Mesodermal cell (in vitro differentiated cells): ENCODE data around the gene NRG2.

Experiments
- H3K27ac ChIP-seq: 2 replicates; pipeline ENCODE4 v1.7.0; 2013; ENCODE audit warnings: mild to moderate bottlenecking, low read depth, low read length, moderate library complexity; ENCODE audit not compliant: severe bottlenecking
- H3K36me3 ChIP-seq: 2 replicates; pipeline ENCODE4 v1.7.1; 2013; ENCODE audit warnings: mild to moderate bottlenecking, low read length, moderate library complexity; ENCODE audit not compliant: control insufficient read depth, insufficient read depth
- H3K4me1 ChIP-seq: one replicate; pipeline ENCODE4 v1.7.1; 2013; ENCODE audit warnings: mild to moderate bottlenecking, low read length; ENCODE audit not compliant: insufficient read depth, control insufficient read depth, poor library complexity, severe bottlenecking
- H3K4me3 ChIP-seq: 2 replicates; pipeline ENCODE4 v1.7.0; 2013; ENCODE audit warnings: low read length, control low read depth, mild to moderate bottlenecking; ENCODE audit not compliant: insufficient read depth, poor library complexity, severe bottlenecking; ENCODE audit errors: extremely low read depth
- H3K9me3 ChIP-seq: 2 replicates; pipeline ENCODE4 v1.7.1; 2013; ENCODE audit warnings: mild to moderate bottlenecking, low read length, moderate library complexity; ENCODE audit not compliant: control insufficient read depth
- WGBS, 2 experiments: methylation state at CpG; one replicate each; pipeline ENCODE4 v1.1.5; 2013; ENCODE audit warnings: missing lambda C conversion rate in 2 of 2; ENCODE audit not compliant: insufficient coverage in 2 of 2; 5-methylcytosine and 5-hydroxymethylcytosine counted together

Gene NRG2

DNA sequence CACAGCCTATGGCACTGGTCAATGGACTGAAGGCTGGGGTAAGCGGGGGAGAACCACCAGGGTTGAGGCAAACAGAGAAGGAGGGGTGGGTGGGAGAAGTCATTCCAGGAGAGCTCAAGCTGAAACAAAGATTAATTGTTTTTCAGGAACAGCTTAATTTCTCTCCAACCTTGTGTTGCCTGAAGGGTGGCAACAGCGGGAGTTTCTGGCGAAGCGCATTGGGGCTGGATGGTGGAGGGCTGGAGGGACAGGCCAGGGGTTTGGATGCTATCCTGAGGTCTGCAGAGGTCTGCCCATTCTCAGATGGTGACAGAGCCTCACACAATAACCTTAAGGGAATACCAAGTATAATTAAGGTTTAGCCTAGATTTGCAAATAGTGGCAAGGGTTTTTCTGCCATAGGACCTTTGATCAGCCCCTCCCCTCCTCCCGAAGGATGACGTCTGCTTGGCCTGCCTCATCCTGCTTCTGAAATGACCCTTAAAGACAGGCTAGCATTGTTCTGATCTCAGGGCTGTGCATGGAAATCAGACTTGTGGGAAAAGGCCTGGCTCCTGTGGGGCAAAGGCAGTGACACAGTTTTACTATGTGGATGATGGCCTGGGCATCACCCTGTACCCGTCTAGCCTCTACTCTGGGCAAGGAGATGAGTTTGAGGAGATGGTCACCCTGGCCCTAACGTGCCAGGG lies 214.7 kb downstream of the NRG2 start:
- H3K36me3 ChIP-seq, result no peaks in the 10 kb centered on the region
- no peaks in the 10 kb centered on the region for H3K4me1 ChIP-seq
- no peaks in the 10 kb centered on the region for H3K9me3 ChIP-seq
- no peak overlapping the region for H3K27ac ChIP-seq
- 82 to 89% methylated on average over 7 to 8 of the region's 8 CpGs for WGBS, 2 experiments
- H3K4me3 ChIP-seq, result no peak overlapping the region

DNA sequence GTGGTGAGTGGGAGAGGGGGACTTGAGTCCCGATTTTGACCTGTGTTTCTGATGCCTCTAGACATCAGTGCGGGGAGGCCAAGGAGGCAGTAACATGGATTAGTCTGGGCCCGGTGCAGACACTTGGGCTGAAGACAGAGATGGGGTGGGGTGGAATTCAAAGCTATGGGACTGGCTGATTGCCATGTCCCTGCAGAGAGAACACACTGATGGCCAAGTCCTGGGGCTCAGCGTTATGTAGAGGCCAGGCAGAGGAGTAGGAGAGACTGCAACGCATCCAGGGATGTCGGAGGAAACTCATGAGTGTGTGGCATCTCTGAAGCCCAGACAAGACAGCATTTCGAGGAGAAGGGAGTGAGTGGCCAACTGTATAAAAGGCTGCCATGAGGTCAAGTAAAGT lies 217.4 kb downstream of the NRG2 start:
- WGBS, 2 experiments, result 77 to 88% methylated on average over 5 to 6 of the region's 7 CpGs
- Histone ChIP-seq H3K9me3 (no peaks in the 10 kb centered on the region), H3K27ac (no peak overlapping the region), H3K4me1 (no peaks in the 10 kb centered on the region), H3K36me3 (no peaks in the 10 kb centered on the region), H3K4me3 (no peak overlapping the region)

DNA sequence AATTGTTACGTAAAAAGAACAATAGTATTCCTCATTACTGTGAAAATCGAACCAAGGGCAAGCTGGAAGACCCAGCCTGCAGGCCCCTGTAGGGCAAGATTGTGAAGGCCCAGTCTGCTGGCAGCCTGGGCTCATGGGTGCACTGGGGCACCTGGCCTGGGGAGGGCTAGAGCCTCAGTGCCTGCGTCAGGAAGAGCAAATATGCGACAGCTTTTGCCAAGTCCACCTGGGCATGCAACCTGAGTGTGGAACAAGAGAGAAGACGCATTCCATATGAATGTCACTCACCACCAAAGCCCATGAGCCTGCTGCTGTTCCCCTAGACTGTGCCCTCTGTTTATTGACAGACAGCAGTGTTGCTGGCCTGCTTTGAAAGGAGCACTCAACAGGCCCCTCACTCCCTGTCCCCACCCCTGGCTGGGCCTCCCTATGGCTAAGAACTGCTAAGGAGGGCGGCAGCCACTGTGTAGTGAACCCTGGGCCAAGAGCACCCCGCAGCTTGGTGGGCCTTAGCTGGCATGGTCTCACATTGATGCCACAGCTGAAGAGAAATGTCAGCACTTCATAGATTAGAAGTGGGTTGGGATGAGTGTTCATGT lies 219.2 kb downstream of the NRG2 start:
- Histone ChIP-seq H3K4me3 (no peak overlapping the region), H3K4me1 (no peaks in the 10 kb centered on the region), H3K9me3 (no peaks in the 10 kb centered on the region), H3K27ac (no peak overlapping the region), H3K36me3 (no peaks in the 10 kb centered on the region)
- 93 to 95% methylated on average over 5 to 7 of the region's 7 CpGs for WGBS, 2 experiments

GRCh38 chr5:139822553-139823425 lies 220.3 kb downstream of the NRG2 start:
- Histone ChIP-seq H3K9me3 (no peaks in the 10 kb centered on the region), H3K27ac (no peak overlapping the region), H3K4me3 (no peak overlapping the region), H3K4me1 (no peaks in the 10 kb centered on the region), H3K36me3 (no peaks in the 10 kb centered on the region)
- 84 to 87% methylated on average over 15 to 20 of the region's 25 CpGs for WGBS, 2 experiments

GRCh38 chr5:139821806-139822552 lies 221.1 kb downstream of the NRG2 start:
- Histone ChIP-seq H3K9me3 (no peaks in the 10 kb centered on the region), H3K4me1 (no peaks in the 10 kb centered on the region), H3K36me3 (no peaks in the 10 kb centered on the region), H3K4me3 (no peak overlapping the region), H3K27ac (no peak overlapping the region)
- 95% methylated on average over 9 of the region's 11 CpGs for WGBS, 2 experiments

DNA sequence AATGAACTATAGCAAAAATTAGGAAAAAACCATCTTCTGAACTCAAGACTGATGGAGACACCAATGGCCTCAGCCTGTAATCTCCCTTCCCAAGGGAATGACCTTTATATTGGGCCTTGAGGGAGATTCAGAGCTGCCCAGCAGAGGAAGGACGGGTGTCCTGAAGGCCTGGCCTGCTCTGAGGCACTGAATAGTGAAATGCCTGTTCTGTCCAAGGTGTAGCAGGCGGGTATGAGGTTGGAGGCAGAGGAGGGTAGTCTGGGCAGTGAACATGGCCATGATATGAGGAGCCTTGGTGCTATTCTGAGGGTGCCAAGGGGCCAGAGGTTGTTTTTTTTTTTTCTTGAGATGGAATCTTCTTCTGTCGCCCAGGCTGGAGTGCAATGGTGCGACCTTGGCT lies 222.5 kb downstream of the NRG2 start:
- no peaks in the 10 kb centered on the region for H3K9me3 ChIP-seq
- H3K27ac ChIP-seq, result no peak overlapping the region
- no peak overlapping the region for H3K4me3 ChIP-seq
- no peaks in the 10 kb centered on the region for H3K36me3 ChIP-seq
- WGBS, 2 experiments, result 94 to 100% methylated on average over 2 to 3 of the region's 4 CpGs
- no peaks in the 10 kb centered on the region for H3K4me1 ChIP-seq

DNA sequence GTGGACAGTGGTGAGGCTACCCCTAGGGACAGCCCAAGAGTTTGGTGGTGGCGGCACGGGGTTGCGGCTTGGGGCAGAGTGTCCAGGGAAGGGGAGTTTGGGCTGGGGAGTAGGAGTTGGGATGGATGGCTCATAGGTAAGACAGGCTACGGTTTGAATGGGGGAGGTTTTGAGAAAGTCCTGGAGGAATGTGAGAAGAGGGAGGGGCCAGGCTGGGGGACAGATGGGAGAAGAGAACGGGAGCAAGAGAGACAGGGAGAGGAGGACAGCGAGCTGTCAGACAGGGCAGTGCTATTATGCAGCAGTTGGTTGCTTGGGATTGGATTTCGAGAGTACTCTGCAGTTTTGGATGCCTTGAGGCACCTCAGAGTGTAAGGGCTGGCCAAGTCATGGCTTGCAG lies 223.0 kb downstream of the NRG2 start:
- no peaks in the 10 kb centered on the region for H3K36me3 ChIP-seq
- H3K9me3 ChIP-seq, result no peaks in the 10 kb centered on the region
- WGBS, 2 experiments, result 55 to 59% methylated on average over 5 to 7 of the region's 7 CpGs
- H3K4me3 ChIP-seq, result no peak overlapping the region
- no peaks in the 10 kb centered on the region for H3K4me1 ChIP-seq
- no peak overlapping the region for H3K27ac ChIP-seq

DNA sequence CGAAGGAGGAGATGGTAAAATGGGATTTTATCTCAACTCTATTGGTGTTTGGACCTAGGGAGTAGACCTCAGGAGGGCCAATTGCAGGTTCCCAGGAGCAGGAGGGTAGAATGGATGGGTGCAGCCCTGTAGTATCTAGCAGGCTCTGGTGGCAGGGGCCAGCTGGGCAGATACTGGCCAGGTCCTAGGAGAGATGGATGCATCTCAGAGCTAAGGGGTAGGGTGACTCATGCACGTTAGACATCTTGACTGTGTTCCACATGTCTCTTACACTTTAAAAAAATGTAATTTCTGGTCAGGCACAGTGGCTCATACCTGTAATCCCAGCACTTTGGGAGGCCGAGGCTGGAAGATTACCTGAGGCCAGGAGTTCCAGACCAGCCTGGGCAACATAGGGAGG lies 225.1 kb downstream of the NRG2 start:
- 77 to 95% methylated on average over 2 to 3 of the region's 3 CpGs for WGBS, 2 experiments
- Histone ChIP-seq H3K9me3 (no peaks in the 10 kb centered on the region), H3K4me1 (no peaks in the 10 kb centered on the region), H3K4me3 (no peak overlapping the region), H3K27ac (no peak overlapping the region), H3K36me3 (no peaks in the 10 kb centered on the region)

DNA sequence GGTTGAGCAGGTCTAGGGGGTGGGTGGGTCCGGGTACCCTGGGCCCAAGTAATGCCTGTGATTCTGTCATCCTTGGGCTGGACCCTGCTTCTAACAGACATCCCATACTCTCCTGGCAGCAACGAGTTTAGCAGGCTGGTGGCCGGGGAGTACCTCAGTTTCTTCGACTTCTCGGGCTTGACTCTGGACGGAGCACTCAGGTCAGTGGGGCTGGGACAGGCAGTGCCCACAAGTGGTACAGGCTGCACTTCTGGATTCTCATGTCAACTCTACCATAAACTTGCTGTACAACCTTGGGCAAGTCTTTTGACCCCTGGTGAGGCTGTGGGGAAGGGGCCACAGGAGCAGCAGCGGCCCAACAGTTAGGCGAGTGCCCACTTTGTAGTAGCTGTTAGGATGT lies 225.7 kb downstream of the NRG2 start:
- H3K4me3 ChIP-seq, result no peak overlapping the region
- 81 to 85% methylated on average over 4 to 7 of the region's 8 CpGs for WGBS, 2 experiments
- no peaks in the 10 kb centered on the region for H3K36me3 ChIP-seq
- H3K9me3 ChIP-seq, result no peaks in the 10 kb centered on the region
- H3K27ac ChIP-seq, result no peak overlapping the region
- H3K4me1 ChIP-seq, result no peaks in the 10 kb centered on the region

DNA sequence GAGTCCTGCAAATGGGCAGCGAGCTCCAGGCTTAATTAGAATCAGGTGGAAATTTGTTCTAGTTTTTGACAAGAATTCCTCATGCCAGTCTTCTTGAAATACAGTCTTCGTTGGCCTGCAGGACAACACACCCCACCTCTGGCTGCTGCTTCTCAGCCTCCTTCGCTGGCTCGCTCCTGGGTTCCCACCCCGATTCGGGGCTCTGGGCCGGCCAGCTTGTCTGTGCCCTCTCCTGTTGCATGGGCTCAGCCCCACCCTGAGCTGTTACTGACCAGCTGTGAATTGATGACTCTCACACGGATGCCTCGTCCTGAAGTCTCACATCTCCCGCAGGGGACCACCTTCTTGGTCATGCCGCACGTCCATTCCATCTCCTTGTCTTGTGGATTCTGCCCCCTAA lies 226.5 kb downstream of the NRG2 start:
- WGBS, 2 experiments, result 84 to 86% methylated on average over 11 of the region's 12 CpGs

More for the DNA sequence above, 226.5 kb downstream of the NRG2 start:
- no peaks in the 10 kb centered on the region for H3K4me1 ChIP-seq
- H3K36me3 ChIP-seq, result no peaks in the 10 kb centered on the region
- H3K4me3 ChIP-seq, result no peak overlapping the region
- H3K27ac ChIP-seq, result no peak overlapping the region
- H3K9me3 ChIP-seq, result no peaks in the 10 kb centered on the region
